HG02938 (cell line): Measurements from ENCODE around the gene SLC6A16.
"Not testable (repeated sequence)": the region's sequence is repeated elsewhere in the genome, so short reads cannot be mapped to it uniquely, and the experiment has no call there.

ENCODE experiments used
- ATAC-seq: cut with Tn5 transposase; IDR thresholded peaks from one replicate; pipeline ENCODE4 v1.9.1; 2021; ENCODE audit warnings: mild to moderate bottlenecking, moderate library complexity; ENCODE audit not compliant: unreplicated experiment

Gene SLC6A16

GRCh38 chr19:49324801-49325576 is at the start of gene SLC6A16:
TSS of gene SLC6A16 (minus strand) at chr19:49325191. CDS start at chr19:49311347, 13,844 bp downstream.
- ATAC-seq = no peak

- not testable (repeated sequence) for ATAC-seq
Measured at GRCh38 chr19:49373174-49373573, 48.2 kb upstream of the SLC6A16 start.

GRCh38 chr19:49371184-49371583 is 46.2 kb upstream of the SLC6A16 start:
- no peak for ATAC-seq

GRCh38 chr19:49368711-49369358 is 43.8 kb upstream of the SLC6A16 start:
- no peak for ATAC-seq

GRCh38 chr19:49366110-49366509 is 41.1 kb upstream of the SLC6A16 start:
- ATAC-seq = no peak

- no peak for ATAC-seq
Measured at GRCh38 chr19:49364083-49364737, 39.2 kb upstream of the SLC6A16 start.

GRCh38 chr19:49363268-49364082 is 38.5 kb upstream of the SLC6A16 start, which contains the start of gene DKKL1:
TSS of gene DKKL1 (plus strand) at chr19:49363877. CDS start at chr19:49363999, 122 bp downstream.
- no peak for ATAC-seq

- no peak for ATAC-seq
Measured at GRCh38 chr19:49362929-49363267, 37.9 kb upstream of the SLC6A16 start.

- no peak for ATAC-seq
Measured at GRCh38 chr19:49362048-49362928, 37.3 kb upstream of the SLC6A16 start, which contains the start of gene TEAD2. TSS of gene TEAD2 (minus strand) at chr19:49362416. CDS start at chr19:49360075, 2,341 bp downstream.

- ATAC-seq = no peak
Measured at GRCh38 chr19:49361438-49362047, 36.6 kb upstream of the SLC6A16 start.

GRCh38 chr19:49359851-49360820 is 35.1 kb upstream of the SLC6A16 start:
- ATAC-seq = no peak

GRCh38 chr19:49357186-49357585 is 32.2 kb upstream of the SLC6A16 start:
- no peak for ATAC-seq

GRCh38 chr19:49356382-49356781 is 31.4 kb upstream of the SLC6A16 start:
- no peak for ATAC-seq

GRCh38 chr19:49355909-49356353 is 30.9 kb upstream of the SLC6A16 start:
- ATAC-seq = no peak

GRCh38 chr19:49349567-49349966 is 24.6 kb upstream of the SLC6A16 start:
- no peak for ATAC-seq

GRCh38 chr19:49348305-49349189 is 23.6 kb upstream of the SLC6A16 start:
- no peak for ATAC-seq

GRCh38 chr19:49347835-49348234 is 22.8 kb upstream of the SLC6A16 start:
- ATAC-seq = no peak
